HG02610 (cell line): Measurements from ENCODE around the gene NR4A1.
A peak's percentile ranks its signal among the peaks of the same experiment; 100 is the strongest.

ENCODE experiments used
- ATAC-seq: cut with Tn5 transposase; IDR thresholded peaks from one replicate; pipeline ENCODE4 v1.9.1; 2021; ENCODE audit warnings: mild to moderate bottlenecking, moderate library complexity; ENCODE audit not compliant: unreplicated experiment

NR4A1 gene

GRCh38 chr12:52057638-52058576 is 6.7 kb downstream of the NR4A1 start:
- ATAC-seq, result no peak

GRCh38 chr12:52058631-52059361 is 7.6 kb downstream of the NR4A1 start:
- ATAC-seq, result no peak

- ATAC-seq, result no peak
Observed at GRCh38 chr12:52059582-52060497, 8.6 kb downstream of the NR4A1 start.

- ATAC-seq, result no peak
Observed at GRCh38 chr12:52060498-52061177, 9.4 kb downstream of the NR4A1 start.

GRCh38 chr12:52061470-52062166 is 10.4 kb downstream of the NR4A1 start:
- ATAC-seq, result no peak

- no peak for ATAC-seq
Observed at GRCh38 chr12:52062167-52063081, 11.2 kb downstream of the NR4A1 start.

DNA sequence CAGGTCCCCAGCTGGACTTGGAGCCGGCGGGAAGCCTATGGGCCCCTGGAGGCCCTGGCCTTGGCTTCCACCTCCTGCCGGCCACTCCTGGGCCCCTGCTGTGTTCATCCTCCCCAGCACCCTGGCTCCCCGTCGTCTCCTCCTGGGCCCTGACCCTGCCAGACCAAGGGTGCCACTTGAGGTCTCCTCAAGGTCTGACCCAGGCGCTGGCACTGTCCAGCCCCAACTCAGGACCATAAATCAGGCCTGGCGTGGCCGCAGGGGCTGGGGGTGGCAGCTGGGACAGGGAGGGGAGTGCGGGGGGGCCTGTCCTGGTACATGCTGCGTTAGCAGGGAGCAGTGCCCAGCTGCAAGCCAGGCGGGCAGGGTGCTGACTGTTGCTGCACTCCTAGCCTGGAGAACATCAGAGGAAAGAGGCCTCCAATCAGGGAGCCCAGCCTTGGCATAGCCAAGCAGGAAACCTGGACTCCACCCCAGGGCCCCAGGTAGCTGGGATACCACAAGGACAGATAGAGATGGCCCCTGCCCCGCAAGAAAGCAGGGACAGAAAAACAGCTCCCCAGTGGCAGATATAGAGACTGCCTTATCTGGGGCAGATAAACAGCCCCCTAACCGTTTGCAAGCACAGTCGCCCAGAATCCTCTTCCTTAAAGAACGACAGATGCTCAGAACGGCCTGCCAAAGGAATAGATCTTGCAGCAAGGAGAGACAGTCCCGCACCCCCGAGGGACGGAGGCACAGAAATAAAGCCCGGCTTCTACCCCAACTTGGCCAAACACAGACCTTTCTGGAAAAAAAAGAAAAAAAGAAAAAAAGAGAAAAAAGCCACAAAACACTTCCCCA is 12.1 kb downstream of the NR4A1 start:
- no peak for ATAC-seq

DNA sequence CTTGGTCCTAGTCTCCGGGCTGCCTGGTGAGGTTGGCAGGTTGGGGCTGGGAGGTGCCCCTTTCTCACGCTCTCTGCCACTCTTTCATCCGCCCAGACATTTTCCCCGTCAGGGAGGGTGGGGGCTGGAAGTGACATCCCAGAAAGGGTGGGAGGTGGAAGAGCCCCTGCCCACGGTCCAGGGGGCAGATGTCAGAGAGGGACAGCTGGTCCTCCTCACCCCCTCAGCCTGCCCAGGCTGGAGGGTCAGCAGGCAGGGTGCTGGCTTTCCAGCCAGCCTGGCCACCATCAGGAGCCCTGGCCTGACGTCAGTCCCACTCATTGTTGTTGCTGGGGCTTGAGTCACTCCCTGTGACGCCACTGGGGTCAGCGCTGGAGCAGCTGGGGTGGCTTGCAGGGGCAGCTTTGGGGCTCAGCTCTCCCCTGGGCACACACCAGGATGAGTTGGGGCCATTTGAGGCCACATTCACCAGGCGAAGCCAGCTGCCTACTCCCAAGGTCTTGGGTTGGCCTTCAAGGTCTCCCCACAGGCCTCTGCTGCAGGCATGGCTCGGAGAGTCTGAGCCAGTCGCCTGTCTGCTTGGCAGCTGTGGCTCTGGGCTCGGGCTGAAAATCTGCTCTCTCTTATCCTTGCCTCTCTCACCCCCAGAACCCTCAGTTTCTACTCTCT is 12.9 kb downstream of the NR4A1 start:
- ATAC-seq, result no peak

GRCh38 chr12:52066346-52067080 is 15.3 kb downstream of the NR4A1 start:
- ATAC-seq, result no peak

GRCh38 chr12:52067081-52067374 is 15.8 kb downstream of the NR4A1 start:
- no peak for ATAC-seq

GRCh38 chr12:52069327-52070184 is 18.3 kb downstream of the NR4A1 start, which contains the start of gene ATG101:
TSS of gene ATG101 (plus strand) at chr12:52069978. CDS start at chr12:52073651, 3,673 bp downstream.
- ATAC-seq, result peak; percentile 94

DNA sequence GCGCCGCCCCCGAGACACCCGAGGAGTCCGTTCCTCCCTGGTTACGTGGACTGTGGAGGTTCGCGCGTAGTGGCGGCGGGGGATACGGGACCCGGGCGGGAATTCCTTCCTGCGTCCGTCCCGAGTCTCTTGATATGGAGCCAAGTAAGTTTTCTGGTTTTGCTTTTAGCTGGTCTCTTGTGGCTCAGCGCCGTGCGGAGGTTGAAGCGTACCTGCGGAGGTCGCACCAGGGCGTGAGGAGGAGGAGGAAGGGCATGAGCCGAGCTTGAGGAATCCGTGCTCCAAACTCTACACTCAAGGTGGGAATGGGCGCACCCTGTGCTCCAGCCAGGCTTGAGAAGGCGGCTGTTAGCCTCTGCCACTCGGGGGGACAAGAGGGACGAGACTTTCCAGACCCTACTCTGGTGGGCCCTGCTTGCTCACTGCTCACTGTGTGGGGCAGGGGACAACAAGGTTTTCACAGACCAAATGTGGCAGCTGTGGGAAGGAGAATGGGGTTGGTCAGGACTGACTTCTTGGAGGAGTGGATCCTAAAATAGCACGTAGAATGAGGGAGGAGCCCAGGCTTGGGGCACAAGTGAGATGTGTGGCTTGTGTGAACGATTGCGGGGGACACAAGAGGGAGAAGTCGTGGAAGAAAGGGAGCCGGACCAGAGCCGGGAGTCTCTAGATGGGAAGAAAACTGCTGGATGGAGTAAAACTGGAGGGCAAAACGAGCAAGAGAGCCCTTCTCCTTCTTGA is 19.1 kb downstream of the NR4A1 start:
- ATAC-seq, result peak; percentile 8

DNA sequence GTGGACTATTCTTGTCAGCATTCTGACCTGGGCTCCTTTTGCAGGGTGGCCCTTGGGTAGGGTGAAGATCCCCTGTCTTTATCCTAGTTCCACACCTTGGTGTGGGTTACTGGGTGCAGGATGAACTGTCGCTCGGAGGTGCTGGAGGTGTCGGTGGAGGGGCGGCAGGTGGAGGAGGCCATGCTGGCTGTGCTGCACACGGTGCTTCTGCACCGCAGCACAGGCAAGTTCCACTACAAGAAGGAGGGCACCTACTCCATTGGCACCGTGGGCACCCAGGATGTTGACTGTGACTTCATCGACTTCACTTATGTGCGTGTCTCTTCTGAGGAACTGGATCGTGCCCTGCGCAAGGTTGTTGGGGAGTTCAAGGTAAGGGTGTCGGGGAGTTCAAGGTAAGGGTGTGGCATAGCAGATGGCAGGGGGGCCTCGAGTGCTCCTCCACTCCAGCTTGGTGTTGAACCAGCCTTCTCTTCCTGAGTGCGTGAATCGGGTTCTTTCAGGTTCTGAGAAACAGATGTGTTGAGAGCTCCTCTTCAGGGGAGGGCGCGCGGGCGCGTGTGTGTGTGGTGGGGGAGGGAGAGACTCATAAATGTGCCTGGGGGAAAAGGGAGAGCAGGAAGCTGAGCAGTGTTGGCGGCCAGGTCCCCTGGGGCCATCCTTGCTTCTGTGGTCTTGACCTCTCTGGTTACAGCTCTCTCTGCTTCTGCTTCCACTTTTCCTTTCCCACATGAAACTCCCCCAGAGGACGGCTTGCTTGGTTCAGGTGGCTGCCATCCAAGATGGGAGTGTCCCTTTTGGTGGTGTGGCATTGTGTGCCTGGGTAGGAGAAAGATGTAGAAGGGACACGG is 22.5 kb downstream of the NR4A1 start:
- peak; percentile 31 for ATAC-seq
